Mucosa of descending colon (tissue), 3 donors: ENCODE results near the gene PDCD4. TPM values are rescaled to one million over a fixed set of nuclear protein-coding genes. Genes with fewer than 3 reads are reported as not detected.

Experiments used
- ATAC-seq: fragments of 200-7000 bp; cut with Tn5 transposase; one replicate; pipeline ENCODE4 v1.9.1; 2020; ENCODE audit warnings: mild to moderate bottlenecking, moderate library complexity
- DNase-seq, 3 donors: peaks; one replicate each; pipeline ENCODE4 v3.0.0-alpha.2; 2020
- H3K36me3 ChIP-seq: fragments of 200-600 bp; one replicate; pipeline ENCODE4 v1.8.0; 2021; ENCODE audit warnings: low read depth, mild to moderate bottlenecking
- H3K4me1 ChIP-seq: fragments of 200-600 bp; one replicate; pipeline ENCODE4 v1.8.0; 2021; ENCODE audit warnings: low read depth, mild to moderate bottlenecking
- H3K4me3 ChIP-seq: fragments of 200-600 bp; one replicate; pipeline ENCODE4 v1.8.0; 2021; ENCODE audit warnings: mild to moderate bottlenecking
- H3K9me3 ChIP-seq: fragments of 200-600 bp; one replicate; pipeline ENCODE4 v1.8.0; 2021; ENCODE audit warnings: mild to moderate bottlenecking
- CTCF ChIP-seq: fragments of 200-600 bp; IDR thresholded peaks from one replicate; pipeline ENCODE4 v1.8.0; 2022; ENCODE audit warnings: antibody characterized with exemption, mild to moderate bottlenecking
- intact Hi-C, 2 donors: fragments of 100-400 bp; cut with DNase I in 1 of 2; cut with micrococcal nuclease in 1 of 2; formaldehyde crosslinking; loops; one replicate each; pipeline versions ENCODE4 v1.11.0 to v1.11.1; 2022; cut with DNase I, micrococcal nuclease
- total RNA-seq, 3 donors: library from RNA; stranded (reverse); fragmentation: NEBNext Ultra II Directional in 2 of 3; extraction: Animal tissue kit (Norgen Biotek cat#: 25700) in 2 of 3; gene quantifications; one replicate each; pipeline versions ENCODE4 v1.2.1 to v1.2.4, GENCODE V29; 2021 to 2023
- donor health status: DM: no; HTN: no; CAD: no; lungs with moderate emphysema.
- donor health status: DM: no; HTN: no; CAD: no.
- donor health status: DM: no; HTN: yes; CAD: no.

The PDCD4 gene
- total RNA-seq, 3 donors from 2014 or later: 290 to 605 (median 528) TPM

- ATAC-seq: no peak
- no peak for TF ChIP-seq CTCF
- H3K9me3 ChIP-seq: no peaks in the 10 kb centered on the region
These were observed 2.2 kb downstream of the PDCD4 start for GRCh38 chr10:110873951-110874350.

GRCh38 chr10:110876000-110876399 is 4.3 kb downstream of the PDCD4 start:
- no peak overlapping the region for H3K4me3 ChIP-seq
- H3K36me3 ChIP-seq: no peaks in the 10 kb centered on the region
- peaks cover 39% of the 10 kb centered on the region for H3K4me1 ChIP-seq
- ATAC-seq (no peak), DNase-seq (no peak)
- intact Hi-C loops: loop anchor here (10.0 kb wide), 2 partner anchors 51 to 71 kb away; no protein-coding TSS in a partner anchor
- no peaks in the 10 kb centered on the region for H3K9me3 ChIP-seq
- no peak for TF ChIP-seq CTCF

More at GRCh38 chr10:110873951-110874350, 2.2 kb downstream of the PDCD4 start:
- no peak for DNase-seq
- Histone ChIP-seq H3K36me3 (no peaks in the 10 kb centered on the region), H3K4me3 (peak overlapping the region; percentile 5), H3K4me1 (peaks cover 39% of the 10 kb centered on the region)
- intact Hi-C loops: loop anchor here (10.0 kb wide), 2 partner anchors 49 to 69 kb away; no protein-coding TSS in a partner anchor

- H3K4me1 ChIP-seq: peaks cover 43% of the 10 kb centered on the region
- H3K36me3 ChIP-seq: peaks cover 5% of the 10 kb centered on the region
- intact Hi-C loops: loop anchor here (10.0 kb wide), 2 partner anchors 52 to 72 kb away; no protein-coding TSS in a partner anchor
- no peak for ATAC-seq
- H3K4me3 ChIP-seq: no peak overlapping the region
- TF ChIP-seq CTCF: no peak
- no peak for DNase-seq
- no peaks in the 10 kb centered on the region for H3K9me3 ChIP-seq
These were observed 5.1 kb downstream of the PDCD4 start for GRCh38 chr10:110876788-110877187.

- no peak for DNase-seq
- Histone ChIP-seq H3K9me3 (no peaks in the 10 kb centered on the region), H3K36me3 (peaks cover 5% of the 10 kb centered on the region), H3K4me1 (peaks cover 40% of the 10 kb centered on the region), H3K4me3 (no peak overlapping the region)
- intact Hi-C loops: no loop called here
- TF ChIP-seq CTCF: no peak
- ATAC-seq: no peak
These were observed 8.3 kb downstream of the PDCD4 start for GRCh38 chr10:110880012-110880411.

- intact Hi-C loops: no loop called here
- ATAC-seq: no peak
These were observed 9.5 kb downstream of the PDCD4 start for GRCh38 chr10:110881247-110881646.

More at GRCh38 chr10:110881247-110881646, 9.5 kb downstream of the PDCD4 start:
- H3K9me3 ChIP-seq: no peaks in the 10 kb centered on the region
- peaks cover 5% of the 10 kb centered on the region for H3K36me3 ChIP-seq
- TF ChIP-seq CTCF: no peak
- H3K4me3 ChIP-seq: no peak overlapping the region
- DNase-seq: no peak
- peaks cover 30% of the 10 kb centered on the region for H3K4me1 ChIP-seq
